Gastroesophageal sphincter (tissue), 3 donors: Measurements from ENCODE around the gene WDR20.

Experiments used
- EP300 ChIP-seq: sonication (generic); formaldehyde crosslinking; IDR thresholded peaks from one replicate; pipeline ENCODE4 v1.6.1; 2017; ENCODE audit warnings: antibody characterized with exemption, mild to moderate bottlenecking
- POLR2A ChIP-seq, 2 donors: fragments of 450-650 bp; IDR thresholded peaks; one replicate each; pipeline ENCODE4 v1.6.1; 2017; ENCODE audit warnings: antibody characterized with exemption in 2 of 2, mild to moderate bottlenecking in 2 of 2, moderate library complexity in 1 of 2
- POLR2AphosphoS5 ChIP-seq: sonication (generic); formaldehyde crosslinking; IDR thresholded peaks from one replicate; pipeline ENCODE4 v1.6.1; 2017; ENCODE audit warnings: antibody characterized with exemption
- TF ChIP-seq, protein P1 (sequence below), 4 experiments: fragments of 200-600 bp in 2 of 4; fragments of 450-650 bp in 2 of 4; sonication (generic) in 1 of 4; IDR thresholded peaks; one replicate each; pipeline ENCODE4 v1.5.1; 2017 to 2019; ENCODE audit warnings: antibody characterized with exemption in 4 of 4, mild to moderate bottlenecking in 2 of 4, moderate library complexity in 2 of 4

DNA sequence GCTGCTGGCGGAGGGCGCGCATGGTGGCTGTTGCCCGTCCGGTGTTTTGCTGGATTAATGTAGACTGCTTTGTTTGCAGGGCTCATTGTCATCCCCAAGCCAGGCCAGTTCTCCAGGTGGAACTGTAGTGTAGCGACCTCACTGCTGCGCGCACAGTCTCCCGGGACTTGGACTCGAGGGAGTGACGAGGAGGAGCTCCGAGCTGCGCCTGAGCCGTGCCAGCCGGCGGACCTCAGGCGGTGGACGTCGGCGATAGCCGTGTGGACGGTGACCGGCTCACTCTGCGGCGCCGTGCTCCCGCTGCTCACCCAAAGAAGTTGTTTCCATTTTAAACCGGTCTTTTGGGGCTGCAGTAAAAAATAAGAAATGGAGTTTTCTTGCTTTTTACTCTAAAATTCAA is 83.1 kb downstream of the WDR20 start:
- TF ChIP-seq, protein P1, sequence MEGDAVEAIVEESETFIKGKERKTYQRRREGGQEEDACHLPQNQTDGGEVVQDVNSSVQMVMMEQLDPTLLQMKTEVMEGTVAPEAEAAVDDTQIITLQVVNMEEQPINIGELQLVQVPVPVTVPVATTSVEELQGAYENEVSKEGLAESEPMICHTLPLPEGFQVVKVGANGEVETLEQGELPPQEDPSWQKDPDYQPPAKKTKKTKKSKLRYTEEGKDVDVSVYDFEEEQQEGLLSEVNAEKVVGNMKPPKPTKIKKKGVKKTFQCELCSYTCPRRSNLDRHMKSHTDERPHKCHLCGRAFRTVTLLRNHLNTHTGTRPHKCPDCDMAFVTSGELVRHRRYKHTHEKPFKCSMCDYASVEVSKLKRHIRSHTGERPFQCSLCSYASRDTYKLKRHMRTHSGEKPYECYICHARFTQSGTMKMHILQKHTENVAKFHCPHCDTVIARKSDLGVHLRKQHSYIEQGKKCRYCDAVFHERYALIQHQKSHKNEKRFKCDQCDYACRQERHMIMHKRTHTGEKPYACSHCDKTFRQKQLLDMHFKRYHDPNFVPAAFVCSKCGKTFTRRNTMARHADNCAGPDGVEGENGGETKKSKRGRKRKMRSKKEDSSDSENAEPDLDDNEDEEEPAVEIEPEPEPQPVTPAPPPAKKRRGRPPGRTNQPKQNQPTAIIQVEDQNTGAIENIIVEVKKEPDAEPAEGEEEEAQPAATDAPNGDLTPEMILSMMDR (IDR thresholded peaks at IDR 0.05): no peak
- TF ChIP-seq POLR2A (IDR thresholded peaks at IDR 0.05): no peak
- no peak for TF ChIP-seq EP300
- TF ChIP-seq POLR2AphosphoS5: no peak
